Naive B cell (primary cell): Measurements from ENCODE around the gene PDGFRB. TPM values are rescaled to one million over a fixed set of nuclear protein-coding genes. Genes with fewer than 3 reads are reported as not detected.

Source experiments
- ATAC-seq, 2 donors: fragments of 150-1000 bp; cut with Tn5 transposase; 2 replicates each; pipeline ENCODE4 v1.10.0; 2021; ENCODE audit warnings: low read depth in 2 of 2, mild to moderate bottlenecking in 2 of 2, moderate library complexity in 2 of 2
- DNase-seq: peaks from one replicate; pipeline ENCODE4 v3.0.0; 2022
- H3K27ac Mint-ChIP-seq, 6 donors: one replicate each; pipeline ENCODE4 v1.8.0; 2020 to 2022; ENCODE audit warnings: mild to moderate bottlenecking in 6 of 6, mixed read lengths in 6 of 6, moderate library complexity in 5 of 6, inconsistent platforms in 2 of 6
- H3K27me3 Mint-ChIP-seq, 3 donors: one replicate each; pipeline ENCODE4 v1.8.0; 2021 to 2022; ENCODE audit warnings: mixed read lengths in 3 of 3, mild to moderate bottlenecking in 1 of 3
- H3K36me3 Mint-ChIP-seq, 2 donors: one replicate each; pipeline ENCODE4 v1.8.0; 2020 to 2022; ENCODE audit warnings: mixed read lengths in 2 of 2, inconsistent platforms in 1 of 2, mild to moderate bottlenecking in 1 of 2
- H3K4me1 Mint-ChIP-seq, 3 donors: one replicate each; pipeline ENCODE4 v1.8.0; 2020 to 2022; ENCODE audit warnings: mixed read lengths in 3 of 3, inconsistent platforms in 1 of 3, mild to moderate bottlenecking in 1 of 3, moderate library complexity in 1 of 3
- H3K4me3 Mint-ChIP-seq, 8 donors: one replicate each; pipeline ENCODE4 v1.8.0; 2020 to 2022; ENCODE audit warnings: mild to moderate bottlenecking in 8 of 8, mixed read lengths in 8 of 8, moderate library complexity in 8 of 8, inconsistent platforms in 2 of 8
- H3K9me3 Mint-ChIP-seq, 7 donors: one replicate each; pipeline ENCODE4 v1.8.0; 2020 to 2022; ENCODE audit warnings: mixed read lengths in 7 of 7, mild to moderate bottlenecking in 5 of 7, inconsistent platforms in 2 of 7, moderate library complexity in 1 of 7
- polyA plus RNA-seq, 6 donors: library from polyadenylated mRNA; unstranded; fragments of 300-500 nt; fragmentation: Illumina TruSeq; gene quantifications; one replicate each; pipeline ENCODE4 v1.2.3, GENCODE V29; 2021; ENCODE audit warnings: low read depth in 6 of 6

Gene PDGFRB
- polyA plus RNA-seq, 6 donors from 2014 or later = 0.09 to 1.8 (median 1.1) TPM; not detected in 1

- peak overlapping the region in 1 of 6 donors; percentile 62 for H3K27ac Mint-ChIP-seq
- H3K27me3 Mint-ChIP-seq = peaks cover 0 to 2% (median 0%) of the 10 kb centered on the region in 3 donors
- peaks cover 0 to under 1% (median 0%) of the 10 kb centered on the region in 7 donors for H3K9me3 Mint-ChIP-seq
- ATAC-seq = no peak
- DNase-seq = no peak
- H3K4me3 Mint-ChIP-seq = no peak overlapping the region
- no peaks in the 10 kb centered on the region for H3K36me3 Mint-ChIP-seq
- H3K4me1 Mint-ChIP-seq = no peaks in the 10 kb centered on the region
Observed at GRCh38 chr5:150114773-150115408, 40.8 kb downstream of the PDGFRB start.

DNA sequence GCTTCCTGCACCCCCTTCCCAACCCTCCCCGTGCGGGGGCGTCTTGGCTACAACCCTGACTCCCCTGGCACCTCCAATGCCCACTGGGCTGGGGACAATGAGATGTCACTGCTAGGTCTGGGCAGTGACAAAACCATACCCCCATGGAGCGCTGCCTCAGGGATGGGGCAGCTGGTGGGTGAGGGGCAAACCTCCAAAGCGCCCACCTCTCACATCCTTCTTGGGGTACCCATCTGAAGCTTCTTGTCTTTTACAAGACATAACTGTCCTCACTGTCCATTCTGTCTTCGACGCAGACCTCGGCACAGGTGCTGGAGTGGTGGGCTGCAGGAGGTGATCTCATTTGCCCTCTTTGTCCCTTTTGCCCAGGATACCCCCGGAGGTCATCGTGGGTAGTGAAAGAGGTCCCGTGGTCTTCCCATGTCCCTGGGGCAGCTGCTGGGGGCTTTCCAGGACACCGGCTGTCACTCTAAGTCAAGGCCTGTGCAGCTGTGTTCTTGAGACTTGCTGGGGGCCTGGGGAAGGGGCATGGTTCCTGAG, 41.5 kb downstream of the PDGFRB start:
- no peaks in the 10 kb centered on the region for H3K36me3 Mint-ChIP-seq
- DNase-seq = no peak
- H3K9me3 Mint-ChIP-seq = peaks cover 0 to 2% (median 0%) of the 10 kb centered on the region in 7 donors
- H3K27me3 Mint-ChIP-seq = peaks cover 0 to 7% (median 0%) of the 10 kb centered on the region in 3 donors
- H3K4me1 Mint-ChIP-seq = no peaks in the 10 kb centered on the region
- no peak for ATAC-seq
- H3K4me3 Mint-ChIP-seq = no peak overlapping the region
- H3K27ac Mint-ChIP-seq = peak overlapping the region in 1 of 6 donors; percentile 49

GRCh38 chr5:150113047-150113744, 42.4 kb downstream of the PDGFRB start:
- no peaks in the 10 kb centered on the region for H3K36me3 Mint-ChIP-seq
- no peak overlapping the region for H3K27ac Mint-ChIP-seq
- H3K9me3 Mint-ChIP-seq = peaks cover 0 to 2% (median 0%) of the 10 kb centered on the region in 7 donors
- H3K27me3 Mint-ChIP-seq = peaks cover 0 to 7% (median 0%) of the 10 kb centered on the region in 3 donors
- H3K4me3 Mint-ChIP-seq = no peak overlapping the region
- DNase-seq (no peak), ATAC-seq (no peak)
- no peaks in the 10 kb centered on the region for H3K4me1 Mint-ChIP-seq

- H3K4me1 Mint-ChIP-seq = no peaks in the 10 kb centered on the region
- no peaks in the 10 kb centered on the region for H3K36me3 Mint-ChIP-seq
- peaks cover 0 to 2% (median 0%) of the 10 kb centered on the region in 7 donors for H3K9me3 Mint-ChIP-seq
- H3K27ac Mint-ChIP-seq = no peak overlapping the region
- DNase-seq (no peak), ATAC-seq (no peak)
- H3K4me3 Mint-ChIP-seq = no peak overlapping the region
- peaks cover 0 to 7% (median 0%) of the 10 kb centered on the region in 3 donors for H3K27me3 Mint-ChIP-seq
Observed at GRCh38 chr5:150112201-150113046, 43.2 kb downstream of the PDGFRB start.

GRCh38 chr5:150111122-150111521, 44.5 kb downstream of the PDGFRB start:
- Mint-ChIP-seq H3K4me3 (no peak overlapping the region), H3K36me3 (no peaks in the 10 kb centered on the region), H3K27me3 (peaks cover 0 to 7% (median 0%) of the 10 kb centered on the region in 3 donors), H3K27ac (no peak overlapping the region), H3K9me3 (peaks cover 0 to 2% (median 0%) of the 10 kb centered on the region in 7 donors), H3K4me1 (no peaks in the 10 kb centered on the region)
- DNase-seq (no peak), ATAC-seq (no peak)

DNA sequence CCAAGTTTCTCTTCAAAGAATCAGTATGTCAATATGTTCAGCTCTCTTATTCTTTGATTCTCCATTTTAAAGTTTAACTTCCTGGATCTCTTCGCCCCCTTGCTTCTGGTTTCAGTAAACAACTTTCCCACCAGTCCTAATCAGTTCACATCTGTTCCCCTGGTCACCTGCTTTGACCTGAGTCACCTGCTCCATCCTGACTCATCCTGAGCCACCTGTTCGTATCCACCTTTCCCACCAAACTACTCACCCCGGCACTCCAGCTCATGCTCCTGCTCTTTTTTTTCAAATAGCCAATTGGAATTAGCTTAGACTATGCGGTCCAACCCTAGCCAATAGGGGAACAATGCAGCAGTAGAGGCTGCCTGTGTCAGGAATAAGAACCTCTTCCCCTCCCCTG, 45.7 kb downstream of the PDGFRB start:
- no peaks in the 10 kb centered on the region for H3K4me1 Mint-ChIP-seq
- no peaks in the 10 kb centered on the region for H3K36me3 Mint-ChIP-seq
- DNase-seq (no peak), ATAC-seq (no peak)
- H3K27ac Mint-ChIP-seq = no peak overlapping the region
- peaks cover 0 to 7% (median 0%) of the 10 kb centered on the region in 3 donors for H3K27me3 Mint-ChIP-seq
- H3K4me3 Mint-ChIP-seq = no peak overlapping the region
- peaks cover 0 to 2% (median 0%) of the 10 kb centered on the region in 7 donors for H3K9me3 Mint-ChIP-seq

DNA sequence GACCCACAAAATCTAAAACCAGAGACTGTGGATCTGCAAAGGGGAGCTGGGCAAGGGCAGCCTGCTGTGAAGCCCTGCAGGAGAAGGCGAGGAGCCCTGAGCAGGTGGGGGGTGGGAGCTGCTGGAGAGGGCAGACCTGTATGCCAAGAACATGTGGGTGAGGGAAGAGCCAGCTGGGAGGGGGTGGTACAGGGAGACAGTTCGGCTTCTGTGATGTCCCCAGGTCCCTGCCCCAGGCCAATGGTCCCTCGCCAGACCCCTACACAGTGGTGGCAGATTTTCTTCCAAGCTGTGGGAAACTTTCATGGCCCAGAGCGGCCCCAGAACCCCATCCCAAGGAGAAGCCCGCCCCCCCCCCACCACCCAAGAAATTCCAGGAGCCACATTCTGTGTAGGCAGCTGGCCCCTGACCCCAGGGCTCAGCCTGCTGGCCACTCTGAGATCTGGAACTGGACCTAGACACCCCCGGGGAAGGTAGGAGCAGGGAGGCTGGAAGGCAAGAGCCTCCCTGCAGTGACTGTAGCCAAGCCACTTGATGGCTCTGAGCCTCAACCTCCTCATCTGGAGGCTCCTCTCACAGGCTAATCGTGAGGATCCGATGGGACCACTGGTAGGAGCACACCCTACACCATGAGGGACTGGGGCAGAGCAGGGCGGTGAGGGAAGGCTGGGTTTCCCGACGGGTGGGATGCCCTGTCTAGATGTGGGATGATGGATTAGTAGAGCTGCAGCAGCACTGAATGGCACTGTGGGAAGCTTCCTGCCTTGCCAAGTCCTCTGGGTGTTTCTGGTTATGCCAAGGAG, 46.7 kb downstream of the PDGFRB start:
- ATAC-seq (no peak), DNase-seq (no peak)
- no peaks in the 10 kb centered on the region for H3K36me3 Mint-ChIP-seq
- peaks cover 0 to 2% (median 0%) of the 10 kb centered on the region in 7 donors for H3K9me3 Mint-ChIP-seq
- H3K4me3 Mint-ChIP-seq = no peak overlapping the region
- H3K4me1 Mint-ChIP-seq = no peaks in the 10 kb centered on the region
- peaks cover 0 to 7% (median 0%) of the 10 kb centered on the region in 3 donors for H3K27me3 Mint-ChIP-seq
- no peak overlapping the region for H3K27ac Mint-ChIP-seq

DNA sequence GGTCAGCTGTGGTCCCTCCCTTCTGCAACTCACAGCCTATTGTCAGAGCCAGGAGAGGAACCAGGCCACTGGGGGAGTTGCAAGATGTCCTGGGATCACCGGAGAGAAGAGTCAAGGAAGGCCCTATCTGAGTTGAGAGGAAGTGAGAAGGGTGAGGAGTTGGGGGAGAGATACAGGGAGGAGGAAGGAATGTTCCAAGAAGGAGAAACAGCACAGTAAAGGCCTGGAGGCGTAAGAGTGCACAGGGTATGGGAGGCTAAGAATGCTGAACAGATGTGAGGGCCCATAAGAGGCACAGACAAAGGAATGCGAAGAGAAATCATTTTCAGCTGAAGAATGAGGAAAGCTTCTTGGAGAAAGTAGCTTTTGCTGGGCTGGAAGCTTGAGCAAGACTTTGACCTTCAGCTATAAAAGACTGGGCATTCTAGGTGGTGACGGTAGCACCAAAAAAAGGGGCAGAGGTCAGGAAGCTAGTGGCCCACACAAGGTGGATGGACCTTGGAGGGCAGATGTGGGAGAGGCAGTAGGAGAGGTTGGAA, 47.7 kb downstream of the PDGFRB start:
- no peak overlapping the region for H3K27ac Mint-ChIP-seq
- ATAC-seq = no peak

GRCh38 chr5:150106674-150107426, 48.8 kb downstream of the PDGFRB start:
- no peaks in the 10 kb centered on the region for H3K36me3 Mint-ChIP-seq
- H3K27me3 Mint-ChIP-seq = peaks cover 0 to 7% (median 0%) of the 10 kb centered on the region in 3 donors
- H3K4me3 Mint-ChIP-seq = no peak overlapping the region
- no peak for DNase-seq
- ATAC-seq = no peak
- H3K27ac Mint-ChIP-seq = no peak overlapping the region
- peaks cover 0 to 2% (median 0%) of the 10 kb centered on the region in 7 donors for H3K9me3 Mint-ChIP-seq
- H3K4me1 Mint-ChIP-seq = peaks cover 9 to 13% (median 11%) of the 10 kb centered on the region in 3 donors

More for the DNA sequence above, 47.7 kb downstream of the PDGFRB start:
- Mint-ChIP-seq H3K4me1 (peaks cover 5 to 7% (median 7%) of the 10 kb centered on the region in 3 donors), H3K9me3 (peaks cover 0 to 2% (median 0%) of the 10 kb centered on the region in 7 donors), H3K36me3 (no peaks in the 10 kb centered on the region), H3K27me3 (peaks cover 0 to 7% (median 0%) of the 10 kb centered on the region in 3 donors), H3K4me3 (no peak overlapping the region)
- no peak for DNase-seq

- H3K9me3 Mint-ChIP-seq = peaks cover 0 to 2% (median 0%) of the 10 kb centered on the region in 7 donors
- H3K27ac Mint-ChIP-seq = no peak overlapping the region
- H3K4me3 Mint-ChIP-seq = no peak overlapping the region
- DNase-seq (no peak), ATAC-seq (no peak)
- peaks cover 9 to 13% (median 11%) of the 10 kb centered on the region in 3 donors for H3K4me1 Mint-ChIP-seq
- H3K36me3 Mint-ChIP-seq = no peaks in the 10 kb centered on the region
- H3K27me3 Mint-ChIP-seq = peaks cover 0 to 7% (median 0%) of the 10 kb centered on the region in 3 donors
Observed at GRCh38 chr5:150105928-150106615, 49.6 kb downstream of the PDGFRB start.

DNA sequence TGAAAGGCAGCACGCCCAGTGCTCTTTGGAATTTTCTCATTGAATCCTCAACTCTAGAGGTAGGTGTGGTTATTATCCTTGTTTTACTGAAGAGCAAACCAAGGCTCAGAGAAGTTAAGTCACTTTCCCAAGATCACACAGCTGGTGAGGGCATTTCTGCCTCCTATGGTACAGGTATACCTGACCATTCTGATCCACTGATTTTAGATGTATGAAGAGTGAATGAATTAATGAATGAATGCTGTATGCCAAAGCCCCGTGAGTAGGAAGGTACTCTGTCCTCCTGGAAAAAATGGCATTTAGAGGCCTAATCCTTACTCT, 51.1 kb downstream of the PDGFRB start:
- peaks cover 0 to 2% (median 0%) of the 10 kb centered on the region in 3 donors for H3K27me3 Mint-ChIP-seq
- H3K4me1 Mint-ChIP-seq = peaks cover 9 to 13% (median 11%) of the 10 kb centered on the region in 3 donors
- no peak overlapping the region for H3K27ac Mint-ChIP-seq
- DNase-seq = no peak
- no peak for ATAC-seq
- H3K9me3 Mint-ChIP-seq = peaks cover 0 to under 1% (median 0%) of the 10 kb centered on the region in 7 donors
- no peaks in the 10 kb centered on the region for H3K36me3 Mint-ChIP-seq
- no peak overlapping the region for H3K4me3 Mint-ChIP-seq
